ENCODE results near the gene GALNT2.

Gene GALNT2

DNA sequence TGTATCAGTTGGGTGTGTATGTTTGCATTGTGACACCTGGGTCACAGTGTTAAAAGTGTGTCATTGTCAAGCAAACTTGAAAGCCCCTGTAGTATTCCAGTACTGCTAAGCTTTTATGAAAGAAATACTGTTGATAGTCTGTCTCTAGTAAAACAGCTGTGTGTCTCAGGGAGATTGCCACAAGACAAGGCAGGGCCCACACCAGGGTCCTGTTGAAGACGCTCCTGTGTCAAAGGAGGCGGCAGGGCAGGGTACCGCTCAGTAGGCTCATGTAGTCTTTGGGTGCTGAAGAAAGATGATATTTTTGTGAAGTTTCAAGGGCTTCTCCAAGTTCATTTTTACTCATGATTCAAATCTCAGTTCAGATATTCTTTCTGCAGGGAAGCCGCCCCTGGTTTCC, 132.5 kb downstream of the GALNT2 start:
- no peaks in the 10 kb centered on the region for H3K27me3 ChIP-seq (ENCODE audit: control insufficient read depth in 5 of 5, insufficient read depth in 4 of 5, low read length in 5 of 5)
- no peak overlapping the region for H3K4me3 ChIP-seq (ENCODE audit: low read depth in 1 of 5, low read length in 5 of 5)
- no peaks in the 10 kb centered on the region for H3K9me3 ChIP-seq (ENCODE audit: control insufficient read depth in 5 of 5, low read length in 5 of 5)
- H3K4me1 ChIP-seq (ENCODE audit: control insufficient read depth in 5 of 5, insufficient read depth in 5 of 5, low read length in 5 of 5), result peaks cover 0 to 1% (median under 1%) of the 10 kb centered on the region in 5 donors
- H3K36me3 ChIP-seq (ENCODE audit: control insufficient read depth in 5 of 5, insufficient read depth in 5 of 5, low read length in 5 of 5), result peaks cover 3 to 25% (median 16%) of the 10 kb centered on the region in 5 donors
- H3K27ac ChIP-seq (ENCODE audit: low read depth, low read length), result no peak overlapping the region
- no peak overlapping the region for H3K9ac ChIP-seq (ENCODE audit: low read length in 5 of 5)

- Histone ChIP-seq H3K4me3 (ENCODE audit: low read depth in 1 of 5, low read length in 5 of 5) (no peak overlapping the region), H3K36me3 (ENCODE audit: control insufficient read depth in 5 of 5, insufficient read depth in 5 of 5, low read length in 5 of 5) (peaks cover 5 to 30% (median 16%) of the 10 kb centered on the region in 5 donors), H3K27me3 (ENCODE audit: control insufficient read depth in 5 of 5, insufficient read depth in 4 of 5, low read length in 5 of 5) (no peaks in the 10 kb centered on the region), H3K27ac (ENCODE audit: low read depth, low read length) (no peak overlapping the region), H3K9ac (ENCODE audit: low read length in 5 of 5) (no peak overlapping the region), H3K9me3 (ENCODE audit: control insufficient read depth in 5 of 5, low read length in 5 of 5) (no peaks in the 10 kb centered on the region), H3K4me1 (ENCODE audit: control insufficient read depth in 5 of 5, insufficient read depth in 5 of 5, low read length in 5 of 5) (peaks cover 0 to 9% (median 7%) of the 10 kb centered on the region in 5 donors)
Measured at GRCh38 chr1:230200276-230200675, 133.2 kb downstream of the GALNT2 start.

DNA sequence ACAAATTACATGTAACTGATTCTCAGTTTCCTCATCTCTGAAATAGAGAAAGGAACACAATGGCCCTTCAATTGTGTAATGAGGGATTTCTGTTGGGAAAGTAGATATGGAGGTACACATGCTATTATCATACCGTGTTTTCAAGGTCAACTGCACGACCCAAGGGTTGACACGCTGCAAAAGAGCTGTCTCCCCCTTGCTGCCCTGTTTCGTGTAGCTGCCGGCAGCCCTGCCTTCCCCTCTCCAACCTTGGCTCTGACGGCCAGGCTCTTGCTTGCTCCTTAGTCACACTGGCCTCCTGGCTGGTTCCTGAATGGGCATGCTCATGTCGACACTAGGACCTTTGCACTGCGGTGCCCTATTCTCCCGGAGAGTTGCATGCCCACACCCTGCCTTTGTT, 134.4 kb downstream of the GALNT2 start:
- no peak overlapping the region for H3K27ac ChIP-seq (ENCODE audit: low read depth, low read length)
- H3K4me1 ChIP-seq (ENCODE audit: control insufficient read depth in 5 of 5, insufficient read depth in 5 of 5, low read length in 5 of 5), result peaks cover 4 to 16% (median 10%) of the 10 kb centered on the region in 5 donors
- H3K36me3 ChIP-seq (ENCODE audit: control insufficient read depth in 5 of 5, insufficient read depth in 5 of 5, low read length in 5 of 5), result peaks cover 5 to 32% (median 16%) of the 10 kb centered on the region in 5 donors
- H3K9me3 ChIP-seq (ENCODE audit: control insufficient read depth in 5 of 5, low read length in 5 of 5), result no peaks in the 10 kb centered on the region
- H3K27me3 ChIP-seq (ENCODE audit: control insufficient read depth in 5 of 5, insufficient read depth in 4 of 5, low read length in 5 of 5), result no peaks in the 10 kb centered on the region
- H3K4me3 ChIP-seq (ENCODE audit: low read depth in 1 of 5, low read length in 5 of 5), result no peak overlapping the region
- H3K9ac ChIP-seq (ENCODE audit: low read length in 5 of 5), result no peak overlapping the region

DNA sequence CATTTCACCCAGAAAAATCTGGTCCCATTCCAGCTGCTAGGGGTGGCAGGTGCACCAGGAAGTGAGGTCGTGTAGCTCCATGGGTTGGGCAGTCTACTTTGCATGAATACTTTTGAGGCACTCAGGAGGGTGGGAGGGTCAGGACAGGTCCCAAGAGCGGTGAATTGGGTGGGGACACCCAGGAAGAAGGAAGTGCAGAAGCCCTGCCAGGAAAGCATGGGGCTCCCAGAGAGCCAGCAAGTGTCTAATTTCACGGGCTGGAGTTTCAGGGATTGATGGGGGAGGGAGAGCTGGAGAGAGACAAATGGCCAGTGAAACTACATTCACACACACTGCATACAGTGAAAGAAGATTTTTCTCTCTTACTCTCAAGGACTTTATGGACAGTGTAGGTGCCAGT, 137.8 kb downstream of the GALNT2 start:
- Histone ChIP-seq H3K9ac (ENCODE audit: low read length in 5 of 5) (no peak overlapping the region), H3K4me1 (ENCODE audit: control insufficient read depth in 5 of 5, insufficient read depth in 5 of 5, low read length in 5 of 5) (peaks cover 4 to 33% (median 20%) of the 10 kb centered on the region in 5 donors), H3K9me3 (ENCODE audit: control insufficient read depth in 5 of 5, low read length in 5 of 5) (no peaks in the 10 kb centered on the region), H3K36me3 (ENCODE audit: control insufficient read depth in 5 of 5, insufficient read depth in 5 of 5, low read length in 5 of 5) (peaks cover 5 to 24% (median 12%) of the 10 kb centered on the region in 5 donors), H3K27ac (ENCODE audit: low read depth, low read length) (no peak overlapping the region), H3K27me3 (ENCODE audit: control insufficient read depth in 5 of 5, insufficient read depth in 4 of 5, low read length in 5 of 5) (no peaks in the 10 kb centered on the region), H3K4me3 (ENCODE audit: low read depth in 1 of 5, low read length in 5 of 5) (no peak overlapping the region)

- no peak overlapping the region for H3K9ac ChIP-seq (ENCODE audit: low read length in 5 of 5)
- H3K27ac ChIP-seq (ENCODE audit: low read depth, low read length), result peak overlapping the region; percentile 5
- H3K9me3 ChIP-seq (ENCODE audit: control insufficient read depth in 5 of 5, low read length in 5 of 5), result no peaks in the 10 kb centered on the region
- H3K4me3 ChIP-seq (ENCODE audit: low read depth in 1 of 5, low read length in 5 of 5), result no peak overlapping the region
- H3K36me3 ChIP-seq (ENCODE audit: control insufficient read depth in 5 of 5, insufficient read depth in 5 of 5, low read length in 5 of 5), result peaks cover 5 to 24% (median 12%) of the 10 kb centered on the region in 5 donors
- peaks cover 4 to 42% (median 29%) of the 10 kb centered on the region in 5 donors for H3K4me1 ChIP-seq (ENCODE audit: control insufficient read depth in 5 of 5, insufficient read depth in 5 of 5, low read length in 5 of 5)
- no peaks in the 10 kb centered on the region for H3K27me3 ChIP-seq (ENCODE audit: control insufficient read depth in 5 of 5, insufficient read depth in 4 of 5, low read length in 5 of 5)
Measured at GRCh38 chr1:230205719-230206198, 138.7 kb downstream of the GALNT2 start.

- no peak overlapping the region for H3K9ac ChIP-seq (ENCODE audit: low read length in 5 of 5)
- H3K36me3 ChIP-seq (ENCODE audit: control insufficient read depth in 5 of 5, insufficient read depth in 5 of 5, low read length in 5 of 5), result peaks cover 5 to 24% (median 12%) of the 10 kb centered on the region in 5 donors
- H3K4me1 ChIP-seq (ENCODE audit: control insufficient read depth in 5 of 5, insufficient read depth in 5 of 5, low read length in 5 of 5), result peaks cover 4 to 44% (median 33%) of the 10 kb centered on the region in 5 donors
- H3K4me3 ChIP-seq (ENCODE audit: low read depth in 1 of 5, low read length in 5 of 5), result no peak overlapping the region
- peak overlapping the region; percentile 5 for H3K27ac ChIP-seq (ENCODE audit: low read depth, low read length)
- no peaks in the 10 kb centered on the region for H3K27me3 ChIP-seq (ENCODE audit: control insufficient read depth in 5 of 5, insufficient read depth in 4 of 5, low read length in 5 of 5)
- H3K9me3 ChIP-seq (ENCODE audit: control insufficient read depth in 5 of 5, low read length in 5 of 5), result no peaks in the 10 kb centered on the region
Measured at GRCh38 chr1:230206207-230206606, 139.2 kb downstream of the GALNT2 start.

DNA sequence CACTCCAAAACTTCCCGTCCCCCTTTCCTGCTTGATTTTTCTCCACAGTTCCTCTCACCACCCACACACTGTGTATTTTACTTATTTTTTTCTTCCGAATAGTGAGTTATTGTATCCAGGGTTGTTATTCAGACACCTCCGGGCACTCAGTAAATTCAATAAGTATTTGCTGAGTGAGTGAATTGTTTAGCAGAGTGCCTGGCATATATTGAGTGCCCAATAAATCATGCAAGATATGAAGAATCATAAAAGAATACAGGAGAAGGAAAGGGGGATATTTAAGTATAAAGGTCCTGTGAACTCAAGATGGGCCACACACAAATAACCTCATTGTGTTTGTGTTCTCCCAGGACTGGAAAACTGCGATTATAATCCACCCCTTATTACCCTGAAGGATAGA, 139.9 kb downstream of the GALNT2 start:
- Histone ChIP-seq H3K27ac (ENCODE audit: low read depth, low read length) (no peak overlapping the region), H3K9me3 (ENCODE audit: control insufficient read depth in 5 of 5, low read length in 5 of 5) (no peaks in the 10 kb centered on the region), H3K27me3 (ENCODE audit: control insufficient read depth in 5 of 5, insufficient read depth in 4 of 5, low read length in 5 of 5) (no peaks in the 10 kb centered on the region), H3K36me3 (ENCODE audit: control insufficient read depth in 5 of 5, insufficient read depth in 5 of 5, low read length in 5 of 5) (peaks cover 5 to 24% (median 12%) of the 10 kb centered on the region in 5 donors), H3K4me1 (ENCODE audit: control insufficient read depth in 5 of 5, insufficient read depth in 5 of 5, low read length in 5 of 5) (peaks cover 4 to 47% (median 39%) of the 10 kb centered on the region in 5 donors), H3K4me3 (ENCODE audit: low read depth in 1 of 5, low read length in 5 of 5) (no peak overlapping the region), H3K9ac (ENCODE audit: low read length in 5 of 5) (no peak overlapping the region)

GRCh38 chr1:230207598-230207997, 140.6 kb downstream of the GALNT2 start:
- Histone ChIP-seq H3K36me3 (ENCODE audit: control insufficient read depth in 5 of 5, insufficient read depth in 5 of 5, low read length in 5 of 5) (peaks cover 5 to 24% (median 11%) of the 10 kb centered on the region in 5 donors), H3K9ac (ENCODE audit: low read length in 5 of 5) (no peak overlapping the region), H3K27ac (ENCODE audit: low read depth, low read length) (no peak overlapping the region), H3K9me3 (ENCODE audit: control insufficient read depth in 5 of 5, low read length in 5 of 5) (no peaks in the 10 kb centered on the region), H3K4me1 (ENCODE audit: control insufficient read depth in 5 of 5, insufficient read depth in 5 of 5, low read length in 5 of 5) (peaks cover 4 to 54% (median 42%) of the 10 kb centered on the region in 5 donors), H3K4me3 (ENCODE audit: low read depth in 1 of 5, low read length in 5 of 5) (no peak overlapping the region), H3K27me3 (ENCODE audit: control insufficient read depth in 5 of 5, insufficient read depth in 4 of 5, low read length in 5 of 5) (no peaks in the 10 kb centered on the region)

- H3K9ac ChIP-seq (ENCODE audit: low read length in 5 of 5), result no peak overlapping the region
- peaks cover 4 to 57% (median 42%) of the 10 kb centered on the region in 5 donors for H3K4me1 ChIP-seq (ENCODE audit: control insufficient read depth in 5 of 5, insufficient read depth in 5 of 5, low read length in 5 of 5)
- no peak overlapping the region for H3K27ac ChIP-seq (ENCODE audit: low read depth, low read length)
Measured at GRCh38 chr1:230208619-230209261, 141.7 kb downstream of the GALNT2 start.

DNA sequence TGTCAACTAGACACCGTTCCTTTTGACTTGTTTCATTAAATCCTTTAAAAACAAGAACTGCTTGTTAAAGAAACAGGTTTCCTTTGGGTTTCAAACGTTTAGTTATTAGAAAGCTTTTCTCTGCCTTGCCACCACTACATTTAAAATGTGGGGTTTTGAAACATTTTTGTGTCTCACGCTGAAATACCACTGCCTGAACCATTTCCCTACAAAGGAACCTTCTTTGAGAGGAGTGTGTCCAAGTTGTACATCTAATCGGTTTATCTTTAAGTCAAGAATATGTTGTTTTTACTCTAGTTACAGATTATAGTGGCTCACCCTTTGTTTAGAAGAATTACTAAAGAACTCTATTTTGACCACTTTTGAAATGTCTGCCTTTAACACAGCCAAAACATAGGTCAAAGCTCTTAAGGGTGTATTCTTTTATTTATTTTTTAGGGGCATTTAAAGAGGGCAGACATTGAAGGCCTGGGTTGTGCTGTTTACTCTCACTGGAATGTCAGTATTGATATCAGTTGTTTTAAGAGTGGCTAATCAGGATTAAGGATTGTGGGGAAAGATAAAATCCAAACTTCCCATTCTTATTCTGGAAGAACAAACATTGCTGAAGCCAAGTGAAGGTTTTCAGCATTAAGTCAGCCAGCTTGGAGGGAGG, 143.4 kb downstream of the GALNT2 start:
- H3K4me1 ChIP-seq (ENCODE audit: control insufficient read depth in 5 of 5, insufficient read depth in 5 of 5, low read length in 5 of 5), result peaks cover 11 to 63% (median 51%) of the 10 kb centered on the region in 5 donors
- peak overlapping the region in 1 of 5 donors; percentile 11 for H3K9ac ChIP-seq (ENCODE audit: low read length in 5 of 5)
- H3K9me3 ChIP-seq (ENCODE audit: control insufficient read depth in 5 of 5, low read length in 5 of 5), result no peaks in the 10 kb centered on the region
- H3K36me3 ChIP-seq (ENCODE audit: control insufficient read depth in 5 of 5, insufficient read depth in 5 of 5, low read length in 5 of 5), result peaks cover 0 to 3% (median 0%) of the 10 kb centered on the region in 5 donors
- no peaks in the 10 kb centered on the region for H3K27me3 ChIP-seq (ENCODE audit: control insufficient read depth in 5 of 5, insufficient read depth in 4 of 5, low read length in 5 of 5)
- peak overlapping the region; percentile 35 for H3K27ac ChIP-seq (ENCODE audit: low read depth, low read length)
- no peak overlapping the region for H3K4me3 ChIP-seq (ENCODE audit: low read depth in 1 of 5, low read length in 5 of 5)

More at GRCh38 chr1:230208619-230209261, 141.7 kb downstream of the GALNT2 start:
- Histone ChIP-seq H3K4me3 (ENCODE audit: low read depth in 1 of 5, low read length in 5 of 5) (no peak overlapping the region), H3K36me3 (ENCODE audit: control insufficient read depth in 5 of 5, insufficient read depth in 5 of 5, low read length in 5 of 5) (peaks cover 0 to 13% (median under 1%) of the 10 kb centered on the region in 5 donors), H3K9me3 (ENCODE audit: control insufficient read depth in 5 of 5, low read length in 5 of 5) (no peaks in the 10 kb centered on the region), H3K27me3 (ENCODE audit: control insufficient read depth in 5 of 5, insufficient read depth in 4 of 5, low read length in 5 of 5) (no peaks in the 10 kb centered on the region)

Measured in subcutaneous abdominal adipose tissue (tissue), 5 donors.